NOMO-1 treated with dmso at 0.1 percent for 144 hours (cell line): ENCODE data around the gene ARHGEF19.
"Not testable (repeated sequence)": the region's sequence is repeated elsewhere in the genome, so short reads cannot be mapped to it uniquely, and the experiment has no call there.

Source experiments
- DNase-seq: peaks from one replicate; lab custom pipeline; 2025; ENCODE audit not compliant: unreplicated experiment; lab: John Stamatoyannopoulos, UW

Gene ARHGEF19

GRCh38 chr1:16205891-16206546 is 6.4 kb downstream of the ARHGEF19 start:
- DNase-seq: no peak

GRCh38 chr1:16205334-16205671 is 7.1 kb downstream of the ARHGEF19 start:
- DNase-seq: no peak

- DNase-seq: no peak
Observed at GRCh38 chr1:16204634-16205333, 7.7 kb downstream of the ARHGEF19 start.

GRCh38 chr1:16204216-16204615 is 8.2 kb downstream of the ARHGEF19 start:
- DNase-seq: no peak

GRCh38 chr1:16203550-16203949 is 8.9 kb downstream of the ARHGEF19 start:
- no peak for DNase-seq

- DNase-seq: no peak
Observed at GRCh38 chr1:16202281-16203210, 9.9 kb downstream of the ARHGEF19 start.

- no peak for DNase-seq
Observed at GRCh38 chr1:16199700-16200099, 12.8 kb downstream of the ARHGEF19 start.

GRCh38 chr1:16199157-16199501 is 13.3 kb downstream of the ARHGEF19 start:
- DNase-seq: no peak

GRCh38 chr1:16198444-16199156 is 13.9 kb downstream of the ARHGEF19 start:
- DNase-seq: no peak

- DNase-seq: no peak
Observed at GRCh38 chr1:16196874-16197273, 15.6 kb downstream of the ARHGEF19 start.

GRCh38 chr1:16196139-16196538 is 16.3 kb downstream of the ARHGEF19 start:
- not testable (repeated sequence) for DNase-seq

GRCh38 chr1:16195518-16195905 is 16.9 kb downstream of the ARHGEF19 start:
- no peak for DNase-seq

- no peak for DNase-seq
Observed at GRCh38 chr1:16191916-16192546, 20.4 kb downstream of the ARHGEF19 start.

GRCh38 chr1:16191309-16191708 is 21.1 kb downstream of the ARHGEF19 start:
- no peak for DNase-seq

- no peak for DNase-seq
Observed at GRCh38 chr1:16189921-16190621, 22.4 kb downstream of the ARHGEF19 start.

GRCh38 chr1:16189003-16189402 is 23.4 kb downstream of the ARHGEF19 start:
- no peak for DNase-seq

GRCh38 chr1:16187748-16188401 is 24.6 kb downstream of the ARHGEF19 start:
- DNase-seq: peak; percentile 37

- no peak for DNase-seq
Observed at GRCh38 chr1:16186655-16187235, 25.7 kb downstream of the ARHGEF19 start.

GRCh38 chr1:16184557-16185303 is 27.7 kb downstream of the ARHGEF19 start:
- DNase-seq: no peak
